ENCODE measurements around the gene CREG2.

Gene CREG2

DNA sequence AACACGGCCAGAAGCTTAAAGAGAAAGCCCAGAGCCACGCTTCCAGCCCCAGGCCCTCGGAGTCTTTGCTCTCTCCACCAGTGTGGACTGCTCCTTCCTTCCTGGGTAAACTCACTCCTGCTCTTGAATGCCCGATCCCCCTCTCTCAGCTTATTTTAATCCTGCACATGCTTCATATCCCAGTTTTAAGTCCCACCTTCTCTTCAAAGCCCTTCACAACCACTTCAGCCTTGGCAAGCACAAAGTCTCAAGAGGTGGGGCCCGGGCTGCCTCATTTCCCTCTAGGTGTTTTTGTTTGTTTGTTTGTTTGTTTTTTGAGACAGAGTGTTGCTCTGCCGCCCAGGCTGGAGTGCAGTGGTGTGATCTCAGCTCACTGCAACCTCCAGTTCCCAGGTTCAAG is 21.6 kb upstream of the CREG2 start:
- no peak for DNase-seq

DNA sequence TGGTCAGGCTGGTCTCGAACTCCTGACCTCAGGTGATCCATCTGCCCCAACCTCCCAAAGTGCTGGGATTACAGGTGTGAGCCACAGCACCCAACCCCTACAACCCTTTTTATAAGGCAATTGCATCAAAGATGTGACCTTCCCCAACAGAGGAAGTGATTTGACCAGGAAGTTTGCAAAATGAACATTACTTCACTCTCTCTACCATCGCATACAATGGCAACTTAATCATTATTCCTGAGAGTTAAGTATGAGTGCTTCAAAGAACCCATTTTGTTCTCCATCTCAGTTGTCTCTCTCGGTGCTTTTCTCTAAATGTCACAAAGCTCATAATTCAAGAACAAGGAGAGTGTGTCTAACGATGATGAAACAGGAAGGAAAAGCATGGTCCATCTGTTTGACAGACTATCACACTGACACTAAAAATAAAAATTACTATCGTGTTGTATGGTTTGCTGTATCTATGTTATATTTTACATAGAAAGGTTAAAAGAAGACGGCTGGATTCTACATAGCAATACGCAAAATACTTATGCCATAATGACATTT is 18.1 kb upstream of the CREG2 start:
- DNase-seq: no peak

DNA sequence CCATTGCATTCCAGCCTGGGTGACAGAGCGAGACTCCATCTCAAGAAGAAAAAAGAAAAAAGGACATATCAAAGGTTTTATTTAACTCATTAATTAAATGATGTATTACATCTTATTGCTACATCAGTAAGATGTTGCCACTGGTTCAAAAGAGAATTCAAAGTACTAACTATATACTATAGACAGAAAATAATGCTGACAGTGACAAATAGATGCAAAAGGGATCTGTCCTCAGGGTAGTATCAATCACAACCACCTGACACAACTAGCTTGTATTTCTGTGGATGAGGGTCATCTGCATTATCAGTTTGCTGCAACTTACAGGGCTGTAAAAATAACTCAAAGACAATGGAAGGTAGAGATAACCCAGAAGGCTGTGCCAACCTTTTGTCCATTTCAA is 16.4 kb upstream of the CREG2 start:
- DNase-seq: no peak

DNA sequence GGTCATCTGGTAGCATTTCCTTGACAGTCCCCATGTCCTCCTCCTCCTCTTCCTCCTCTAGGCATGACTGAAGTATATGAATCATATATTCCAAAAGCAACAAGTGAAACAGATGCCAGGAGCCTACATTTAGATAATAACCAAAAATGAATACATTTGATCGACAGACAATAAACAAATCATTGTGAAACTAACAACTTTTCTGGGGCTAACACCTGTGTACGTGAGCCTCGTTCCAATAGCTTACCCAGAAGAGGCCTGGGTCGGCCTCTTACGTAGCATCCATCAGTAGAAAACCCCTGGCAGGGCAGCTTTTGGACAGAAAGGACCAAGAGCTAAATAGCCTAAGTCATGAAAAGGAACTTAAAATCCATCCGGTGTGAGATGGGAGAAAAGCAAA is 15.3 kb upstream of the CREG2 start:
- DNase-seq: no peak

DNA sequence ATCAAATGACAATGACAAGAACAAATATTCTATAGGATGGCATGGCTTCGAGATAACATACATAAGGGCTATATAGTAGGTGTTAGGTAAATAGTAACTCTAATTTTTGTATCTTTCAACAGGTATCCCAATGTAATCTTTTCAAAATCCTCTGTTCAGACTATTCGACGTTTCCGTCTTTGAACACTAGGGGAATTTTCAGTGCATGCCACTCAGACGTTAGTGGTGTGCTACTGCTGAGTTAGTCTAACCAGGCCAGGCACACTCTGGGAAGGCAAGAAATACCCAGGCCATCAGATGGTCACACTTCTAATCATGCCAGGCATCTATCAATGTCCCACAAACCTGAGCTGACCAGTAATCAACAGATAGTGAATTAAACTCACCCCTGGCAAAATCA is 14.6 kb upstream of the CREG2 start:
- no peak for DNase-seq

DNA sequence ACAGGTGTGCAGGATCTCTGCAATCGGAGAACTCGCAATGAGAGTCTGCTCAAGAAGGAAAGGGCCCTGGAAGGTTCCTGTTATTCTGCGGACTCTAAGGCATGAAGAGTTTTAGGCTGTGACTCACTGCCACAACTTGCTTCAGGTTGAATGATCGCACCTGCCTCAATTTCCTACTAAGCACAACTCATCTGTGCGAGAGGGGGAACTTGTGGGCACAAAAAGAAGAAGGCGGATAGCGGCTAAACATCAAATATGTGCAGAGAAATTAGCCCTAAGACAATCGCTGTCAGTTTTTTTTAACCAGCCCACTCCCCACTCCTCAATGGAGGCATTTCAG is 14.0 kb upstream of the CREG2 start:
- DNase-seq: no peak

DNA sequence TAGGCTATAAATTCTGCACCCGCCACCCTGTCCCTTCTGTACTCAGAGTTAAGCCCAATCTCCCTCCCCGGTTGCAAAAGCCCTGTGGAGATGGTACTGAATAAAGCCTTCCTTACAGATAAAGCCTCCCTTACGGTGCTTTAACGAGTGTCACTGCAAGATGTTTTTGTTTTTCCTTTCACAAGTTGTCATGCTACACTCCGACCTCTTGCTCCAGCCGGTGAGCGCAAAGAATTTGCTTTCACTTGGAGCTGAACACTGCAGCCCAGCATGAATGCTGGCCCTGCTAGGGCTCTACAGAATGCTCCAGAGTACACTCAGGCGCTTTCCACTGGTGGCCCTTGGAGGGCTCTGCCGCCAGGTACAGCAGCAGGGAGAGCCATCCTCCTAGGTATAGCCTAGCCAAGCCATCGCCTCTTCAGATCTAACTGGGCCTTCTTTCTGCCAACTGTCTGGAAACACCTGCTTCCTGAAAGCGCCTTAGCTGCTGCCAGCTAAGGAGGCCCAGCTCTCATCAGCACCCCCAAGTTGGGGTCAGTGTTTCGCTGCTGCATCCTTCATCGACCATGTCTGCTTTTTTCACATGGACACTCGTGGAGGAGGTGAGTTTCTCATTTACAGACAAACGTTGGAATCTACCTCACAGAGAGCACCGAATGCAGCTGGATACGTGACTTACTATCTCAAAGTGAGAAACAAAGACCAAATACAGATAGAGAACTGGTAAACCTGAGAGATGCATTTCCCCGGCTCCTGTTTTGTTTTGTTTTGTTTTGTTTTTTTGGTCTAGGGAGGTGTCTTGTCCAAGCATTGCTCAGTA is 13.4 kb upstream of the CREG2 start:
- DNase-seq: no peak

DNA sequence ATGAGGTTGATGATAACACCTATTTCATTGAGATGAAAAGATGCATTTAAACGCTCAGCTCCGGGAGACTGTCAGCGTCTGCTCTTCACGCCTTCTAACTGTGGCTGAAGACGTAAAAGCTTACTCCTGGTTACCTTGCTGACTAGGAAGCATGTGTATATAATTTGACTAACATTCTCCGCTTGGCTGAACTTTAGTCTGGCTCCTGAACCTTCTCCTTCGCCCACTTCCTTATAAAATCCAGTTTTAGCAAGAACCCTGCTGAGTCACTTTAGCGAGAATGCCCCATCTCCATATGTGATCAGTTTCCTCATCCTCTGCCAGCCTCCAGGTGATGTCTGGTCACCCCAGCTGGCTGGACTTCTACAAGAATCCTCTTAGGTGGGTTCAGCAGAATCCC is 12.7 kb upstream of the CREG2 start:
- no peak for DNase-seq

DNA sequence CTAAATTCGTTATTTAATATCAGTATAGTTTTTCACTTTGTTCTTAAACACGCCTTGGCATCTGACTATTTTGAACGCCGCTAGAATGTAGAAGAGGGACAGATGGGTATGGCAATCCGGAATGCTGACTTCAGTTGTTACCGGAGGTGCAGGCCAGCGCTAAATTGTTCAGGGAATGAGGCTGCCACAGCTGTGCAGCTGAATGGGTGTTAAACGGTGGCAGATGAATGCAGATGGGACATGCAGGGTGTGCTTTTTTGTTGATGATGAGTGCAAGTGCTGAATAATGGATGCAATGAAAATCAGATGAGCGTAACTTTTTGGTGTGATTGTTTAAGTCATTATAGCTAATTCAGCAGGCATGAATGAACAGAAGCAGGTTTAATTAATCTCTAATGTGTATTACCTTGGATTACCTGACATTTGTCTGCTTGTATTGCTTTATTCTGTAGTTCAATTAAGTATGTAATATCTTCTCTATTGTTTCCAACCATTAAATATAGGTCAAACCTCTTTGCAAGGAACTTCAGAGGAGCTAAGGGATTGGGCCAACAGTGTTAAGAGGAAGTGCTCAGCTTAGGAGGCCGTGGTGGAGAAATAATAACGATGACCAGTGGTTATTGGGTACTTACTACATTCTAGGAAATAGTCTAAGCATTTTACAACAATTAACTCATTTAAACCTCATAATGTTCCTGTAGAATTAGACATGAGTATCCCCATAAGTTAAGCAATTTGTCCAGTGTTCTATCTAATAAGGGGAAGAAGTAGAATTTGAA is 11.9 kb upstream of the CREG2 start:
- no peak for DNase-seq

DNA sequence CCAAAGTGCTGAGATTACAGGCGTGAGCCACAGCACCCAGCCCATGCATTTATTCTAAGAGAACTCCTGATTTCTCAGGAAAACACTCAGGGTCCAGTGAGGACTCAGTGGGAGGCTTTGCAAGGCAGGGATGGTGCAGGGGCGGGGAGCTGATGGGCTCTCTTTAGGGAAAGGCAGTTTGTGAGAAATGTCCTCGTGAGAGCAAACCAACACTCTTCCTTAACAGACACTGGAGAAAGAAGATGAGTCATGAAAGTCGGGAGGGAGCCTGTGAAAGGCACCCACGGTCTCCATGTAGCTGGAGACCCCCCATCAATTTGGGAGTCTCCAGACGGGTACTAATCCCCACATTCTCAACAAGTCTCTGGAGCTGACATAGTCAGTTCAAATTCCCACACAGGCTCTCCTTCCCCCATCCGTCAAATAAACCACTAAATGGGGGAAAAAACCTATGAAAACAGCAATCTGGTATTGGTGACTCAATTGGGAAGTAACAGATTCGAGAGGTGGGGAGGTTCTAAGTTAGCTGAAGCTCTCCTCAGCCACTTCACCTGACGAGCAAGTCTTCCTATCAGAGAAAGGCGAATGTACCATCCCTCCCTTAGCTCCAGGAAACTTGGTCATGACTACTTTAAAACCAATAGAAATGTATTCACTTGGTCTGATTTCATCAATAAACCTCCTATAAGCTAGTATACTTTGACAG is 11.0 kb upstream of the CREG2 start:
- DNase-seq: peak in 1 of 5 donors; percentile 23

DNA sequence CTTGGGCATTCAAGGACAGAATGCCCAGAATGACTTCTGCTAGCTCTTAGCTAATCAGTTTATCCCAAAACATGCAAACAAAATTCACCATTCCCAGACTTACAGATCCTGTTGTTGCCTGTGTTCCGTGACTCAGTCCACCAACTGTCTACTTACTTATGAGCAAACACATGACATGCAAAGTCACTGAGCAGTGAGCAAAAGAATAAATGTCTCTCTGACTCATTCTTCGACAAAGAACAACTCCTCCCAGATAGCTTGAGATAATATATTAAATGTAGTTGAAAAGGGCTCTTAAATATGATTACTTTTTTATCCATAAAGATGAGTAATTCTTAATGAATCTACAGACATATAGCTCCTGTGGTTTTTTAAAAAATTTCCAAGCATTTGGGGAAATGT is 9.0 kb upstream of the CREG2 start:
- DNase-seq: no peak

DNA sequence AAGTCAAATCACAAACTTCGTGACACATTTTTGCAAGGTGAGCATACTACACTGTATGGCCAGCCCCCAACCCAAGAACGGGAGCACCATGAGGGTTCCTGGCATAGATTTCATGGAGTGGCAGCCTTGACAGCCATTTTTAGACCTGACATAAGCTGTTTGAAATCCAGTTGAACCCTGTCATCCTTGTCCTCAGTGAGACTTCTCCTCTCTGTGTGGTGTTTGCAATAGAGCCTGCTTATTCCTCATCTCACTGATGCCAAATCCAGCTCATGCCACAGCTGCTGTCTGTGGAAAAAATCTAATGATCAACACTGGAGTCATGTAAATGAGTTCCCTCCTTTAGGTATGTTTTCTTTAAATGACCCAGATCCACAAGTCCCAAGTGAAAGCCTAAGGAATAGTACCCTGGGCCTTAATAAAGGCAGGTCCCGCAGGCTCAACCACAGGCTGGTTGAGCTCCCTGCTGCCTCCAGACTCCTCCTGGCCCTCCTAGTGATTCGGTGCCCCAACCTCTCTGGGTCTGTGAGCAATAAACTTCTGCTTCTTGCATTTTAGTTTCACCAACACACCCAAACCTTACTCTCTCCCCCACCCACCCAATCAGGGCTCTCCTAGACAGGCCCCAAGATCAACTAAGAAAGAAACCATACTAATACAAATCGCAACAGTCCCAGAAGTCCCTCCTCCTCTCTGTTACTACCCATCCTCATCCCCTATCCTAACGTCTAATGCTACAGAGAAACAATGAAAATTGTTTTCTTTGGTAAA is 8.4 kb upstream of the CREG2 start:
- no peak for DNase-seq

DNA sequence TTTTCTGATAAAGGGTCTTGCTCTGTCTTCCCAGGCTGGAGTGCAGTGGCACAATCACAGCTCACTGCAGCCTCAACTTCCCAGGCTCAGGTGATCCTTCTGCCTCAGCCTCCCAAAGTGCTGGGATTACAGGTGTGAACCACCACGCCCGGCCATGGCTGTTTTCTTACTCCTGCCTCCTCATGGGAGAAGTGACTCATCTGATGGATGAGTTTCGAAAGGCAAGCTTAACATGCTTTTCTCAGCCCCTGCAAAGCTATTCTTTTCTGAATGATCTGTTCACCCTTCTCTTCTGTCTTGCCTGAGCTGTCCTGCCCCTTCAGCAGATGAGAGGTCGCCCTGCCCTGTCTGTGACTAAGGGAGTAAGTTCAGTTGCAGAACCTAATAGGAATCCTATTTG is 929 bp upstream of the CREG2 start:
- DNase-seq: no peak

DNA sequence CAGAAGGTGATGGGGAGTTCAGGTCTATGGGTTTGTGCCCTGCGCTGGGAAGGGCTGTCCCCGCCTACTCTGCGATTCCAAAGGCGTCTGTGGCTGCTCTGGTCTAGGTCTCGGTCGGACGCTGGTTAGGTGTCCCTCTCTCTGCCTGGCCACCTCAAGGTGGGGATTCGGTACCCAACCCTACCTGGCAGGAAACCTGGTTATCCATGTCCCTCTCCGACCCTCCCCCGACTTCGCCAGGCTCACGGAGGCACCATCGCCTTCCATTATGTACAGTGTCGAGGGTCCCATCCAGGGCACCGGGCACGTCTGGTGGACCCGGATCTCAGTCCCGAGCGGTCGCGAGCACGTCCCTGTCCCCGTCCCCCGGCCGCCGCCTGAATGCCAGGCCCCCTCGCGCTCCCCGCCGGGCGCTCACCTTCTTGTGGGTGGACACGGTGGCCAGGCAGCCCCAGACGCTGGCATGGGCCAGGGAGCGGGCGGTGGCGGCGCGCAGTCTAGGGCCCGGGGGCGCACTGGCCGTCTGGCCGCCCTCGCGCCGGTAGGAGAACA is 628 bp downstream of the CREG2 start:
- DNase-seq: peak in 1 of 5 donors; percentile 2

DNA sequence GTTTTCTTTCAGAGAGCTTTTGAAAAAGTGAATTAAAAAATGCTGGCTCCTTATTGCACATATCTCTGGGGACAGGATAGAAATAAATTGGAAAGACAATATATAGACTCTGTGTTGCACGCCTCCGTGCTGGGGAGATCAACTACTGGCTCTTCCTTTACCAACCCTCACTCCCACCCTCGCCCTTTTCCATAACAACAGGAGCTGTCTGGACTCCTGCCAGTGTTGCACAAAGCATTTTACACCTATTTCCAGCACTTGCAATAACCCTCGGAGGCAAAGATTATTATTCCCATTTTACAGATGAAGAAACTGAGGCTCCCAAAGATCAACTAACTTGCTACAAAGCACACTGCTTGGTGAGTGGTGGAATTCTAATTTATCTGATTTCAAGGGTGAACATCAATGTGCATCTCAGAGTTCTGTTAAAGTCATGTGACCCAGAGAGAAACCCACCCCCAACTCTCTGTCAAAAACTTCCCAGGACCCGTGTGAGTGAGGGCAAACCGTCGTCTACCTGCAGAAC is 4.2 kb downstream of the CREG2 start:
- no peak for DNase-seq

DNA sequence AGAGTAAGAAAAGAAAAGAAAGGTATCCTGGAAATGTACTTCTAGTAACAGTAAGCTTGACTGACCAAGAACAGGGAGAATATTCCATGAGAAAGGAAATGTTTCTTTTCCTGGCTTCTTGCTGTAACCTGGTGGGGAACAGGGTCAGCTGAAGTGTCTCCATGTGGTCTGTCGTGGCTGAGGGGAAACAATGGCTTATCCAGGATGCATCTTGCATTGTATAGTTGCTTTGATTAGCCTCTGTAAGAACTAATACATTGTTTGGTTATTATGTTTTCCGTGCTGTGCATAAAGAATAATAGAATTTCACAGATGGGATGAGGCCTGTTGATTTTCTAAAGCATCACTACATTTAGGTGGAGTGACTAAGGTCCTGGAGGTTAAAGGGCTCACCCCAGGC is 4.9 kb downstream of the CREG2 start:
- DNase-seq: no peak

DNA sequence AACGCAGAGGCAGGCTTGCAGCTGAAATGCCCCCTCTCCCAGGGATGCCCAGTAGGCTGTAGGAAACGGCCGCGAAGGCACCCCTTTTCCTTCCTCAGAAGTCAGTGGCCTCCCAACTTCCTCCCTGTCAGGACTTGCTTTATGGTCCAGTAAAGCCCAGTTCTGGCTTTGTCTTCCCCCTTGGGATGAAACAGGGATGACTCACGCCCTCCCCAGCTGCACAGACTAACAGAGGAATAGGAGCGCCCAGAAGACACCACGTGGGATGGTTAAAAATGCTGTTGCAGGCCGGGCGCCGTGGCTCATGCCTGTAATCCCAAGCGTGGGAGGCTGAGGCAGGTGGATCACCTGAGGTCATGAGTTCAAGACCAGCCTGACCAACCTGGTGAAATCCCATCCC is 6.9 kb downstream of the CREG2 start:
- no peak for DNase-seq

DNA sequence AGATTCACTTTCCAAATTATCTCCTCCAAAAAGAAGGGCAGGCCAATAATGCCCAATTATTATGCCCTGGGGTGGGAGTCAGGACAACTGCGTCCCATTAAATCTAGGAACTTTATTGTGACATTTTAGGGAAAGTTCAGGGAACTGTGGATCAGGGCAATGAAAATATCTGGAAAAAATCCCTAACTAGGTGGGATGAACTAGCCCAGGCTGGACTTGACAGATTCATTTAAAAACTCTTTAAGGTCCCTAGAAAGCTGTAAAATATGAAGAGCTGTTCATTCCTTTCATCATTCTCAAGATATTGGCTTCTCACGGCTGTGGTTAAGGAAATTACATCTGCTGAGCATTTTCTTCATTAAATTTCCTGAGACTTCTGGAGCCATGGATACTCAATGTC is 8.2 kb downstream of the CREG2 start:
- DNase-seq: no peak

DNA sequence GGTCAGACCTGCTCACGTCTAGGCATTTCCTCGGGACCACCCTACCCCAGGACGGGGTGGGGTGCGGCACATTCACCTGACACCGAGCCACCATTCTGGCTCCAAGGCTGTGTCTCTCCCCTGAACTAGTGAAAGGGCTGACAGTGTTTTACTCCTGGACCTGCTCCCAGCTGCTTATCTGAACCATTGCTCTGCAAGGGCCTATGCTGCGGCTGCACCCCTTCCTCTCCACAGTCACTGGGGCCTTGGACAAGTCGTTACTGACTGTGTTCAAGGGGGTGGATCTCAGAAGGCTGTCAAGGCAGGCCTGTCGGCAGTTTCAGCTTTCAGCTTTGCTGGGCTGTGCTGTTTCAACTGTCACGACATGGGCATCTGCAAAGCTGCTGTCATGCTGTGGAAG is 11.7 kb downstream of the CREG2 start:
- DNase-seq: no peak

DNA sequence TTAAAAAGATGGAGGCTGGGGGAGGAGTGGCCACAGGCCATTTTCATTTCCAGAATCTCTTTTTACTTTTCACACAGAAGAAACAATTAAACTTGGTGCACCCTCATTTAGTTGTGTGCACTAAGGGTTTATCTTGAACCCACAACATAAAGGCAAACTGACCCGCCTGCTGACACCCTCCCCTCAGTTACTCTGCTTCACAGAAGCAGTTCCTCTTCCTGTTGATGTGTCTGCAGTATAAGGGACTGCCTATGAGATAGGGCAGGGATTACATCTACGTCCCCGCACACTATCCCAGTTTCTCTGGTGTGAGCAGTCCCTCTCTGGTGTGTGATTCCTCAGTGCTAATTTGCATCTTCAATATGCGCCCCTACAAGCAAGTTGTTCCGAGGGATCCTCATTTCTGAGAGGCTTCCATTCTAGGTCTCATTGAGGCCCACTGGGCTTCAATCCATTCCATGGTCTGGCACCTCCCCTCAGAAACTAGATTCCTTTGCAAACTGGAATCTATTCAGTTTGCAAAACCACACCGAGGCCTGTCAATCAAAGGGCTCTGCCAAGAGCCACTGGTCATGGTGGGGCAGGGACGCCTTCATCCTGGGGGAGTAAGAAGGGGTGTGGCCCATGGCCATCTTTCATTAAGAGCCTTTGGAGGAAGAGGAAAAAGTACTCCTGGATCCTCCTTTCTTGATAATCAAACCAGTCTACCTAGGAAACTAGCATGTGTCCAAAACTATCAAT is 12.3 kb downstream of the CREG2 start:
- DNase-seq: no peak

DNA sequence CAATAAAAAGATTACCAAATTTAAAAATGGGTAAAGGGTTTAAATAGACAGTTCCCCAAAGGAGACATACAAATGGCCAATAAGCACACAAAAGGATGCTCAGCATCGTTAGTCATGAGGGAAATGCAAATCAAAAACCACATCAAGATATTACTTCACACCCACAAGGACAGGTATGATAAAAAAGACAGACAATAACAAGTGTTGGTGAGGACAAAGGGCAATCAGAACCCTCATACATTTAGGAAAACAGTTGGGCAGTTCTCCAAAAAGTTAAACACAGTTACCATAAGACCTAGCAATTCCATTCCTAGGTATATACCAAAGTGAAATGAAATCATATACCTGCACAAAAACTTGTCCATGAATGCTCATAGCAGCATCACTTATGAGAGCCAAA is 14.5 kb downstream of the CREG2 start:
- DNase-seq: no peak

All from T-helper 1 cell (primary cell).